HG03025 (cell line): ENCODE results near the gene CDH15.
"Not testable (repeated sequence)": the region's sequence is repeated elsewhere in the genome, so short reads cannot be mapped to it uniquely, and the experiment has no call there.

Experiments used
- ATAC-seq: cut with Tn5 transposase; IDR thresholded peaks from one replicate; pipeline ENCODE4 v1.9.1; 2021; ENCODE audit warnings: mild to moderate bottlenecking, moderate library complexity; ENCODE audit not compliant: unreplicated experiment, low FRiP score

CDH15 gene

DNA sequence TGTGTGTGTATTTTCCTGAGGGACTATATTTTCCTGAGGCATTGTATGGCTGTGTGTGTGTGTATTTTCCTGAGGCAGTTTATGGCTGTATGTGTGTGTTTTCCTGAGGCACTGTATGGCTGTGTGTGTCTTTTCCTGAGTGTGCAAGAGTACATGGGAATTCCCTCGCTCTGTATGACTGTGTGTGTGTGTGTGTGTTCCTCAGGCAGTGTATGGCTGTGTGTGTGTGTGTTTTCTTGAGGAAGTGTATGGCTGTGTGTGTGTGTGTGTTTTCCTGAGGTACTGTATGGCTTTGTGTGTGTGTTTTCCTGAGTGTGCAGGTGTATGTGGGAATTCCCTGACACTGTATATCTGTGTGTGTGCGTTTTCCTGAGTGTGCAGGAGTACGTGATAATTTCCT is 50.1 kb downstream of the CDH15 start:
- ATAC-seq, result no peak

DNA sequence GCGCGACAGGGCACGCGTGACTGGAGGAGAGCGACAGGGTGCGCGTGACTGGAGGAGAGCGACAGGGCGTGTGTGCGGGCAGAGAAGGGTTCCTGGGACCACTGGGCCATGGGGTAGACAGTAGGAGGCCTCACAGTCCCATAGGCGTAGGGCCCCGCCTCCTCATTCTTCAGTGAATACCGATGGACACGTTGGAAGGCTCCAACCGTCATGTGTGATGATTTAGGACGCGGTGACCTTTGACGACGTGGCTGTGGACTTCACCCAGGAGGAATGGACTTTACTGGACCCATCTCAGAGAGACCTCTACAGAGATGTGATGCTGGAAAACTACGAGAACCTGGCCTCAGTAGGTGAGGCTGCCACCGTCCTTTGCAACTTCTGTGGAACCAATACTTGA is 51.4 kb downstream of the CDH15 start:
- ATAC-seq, result no peak

DNA sequence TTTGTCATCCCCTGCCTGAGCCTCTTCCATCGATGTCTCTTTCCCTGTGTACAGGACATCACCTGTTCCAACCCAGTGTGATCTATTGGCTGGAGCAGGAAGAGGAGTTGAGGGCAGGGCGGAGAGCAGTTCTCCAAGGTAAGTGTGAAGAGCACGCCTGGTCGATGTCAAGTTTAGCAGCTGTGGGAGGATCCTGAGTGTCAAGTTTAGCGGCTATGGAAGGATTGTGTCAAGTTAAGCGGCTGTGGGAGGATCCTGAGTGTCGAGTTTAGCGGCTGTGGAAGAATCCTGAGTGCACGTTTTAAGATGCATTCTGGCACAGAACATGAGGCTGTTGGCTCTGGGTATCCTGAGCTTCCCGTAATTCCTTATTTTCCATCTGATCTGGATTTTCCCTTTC is 53.1 kb downstream of the CDH15 start:
- no peak for ATAC-seq

DNA sequence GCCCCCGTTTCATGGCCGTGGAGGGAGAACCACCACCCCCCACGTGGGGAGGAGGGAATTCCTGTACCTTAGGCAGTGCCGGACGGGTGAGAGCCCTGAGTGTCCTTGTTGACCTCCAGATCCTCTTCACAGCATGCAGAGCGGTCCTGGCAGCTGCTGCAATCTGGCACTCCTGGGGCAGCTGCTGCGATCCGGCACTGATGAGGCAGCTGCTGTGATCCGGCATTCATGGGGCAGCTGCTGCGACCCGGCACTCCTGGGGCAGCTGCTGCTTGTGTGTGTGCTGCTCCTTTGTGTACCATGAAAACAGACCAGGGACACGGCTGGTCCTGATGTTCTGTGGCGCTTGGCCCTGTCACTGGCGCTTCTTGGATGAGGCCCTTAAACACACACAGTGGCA is 58.7 kb downstream of the CDH15 start:
- ATAC-seq, result no peak

DNA sequence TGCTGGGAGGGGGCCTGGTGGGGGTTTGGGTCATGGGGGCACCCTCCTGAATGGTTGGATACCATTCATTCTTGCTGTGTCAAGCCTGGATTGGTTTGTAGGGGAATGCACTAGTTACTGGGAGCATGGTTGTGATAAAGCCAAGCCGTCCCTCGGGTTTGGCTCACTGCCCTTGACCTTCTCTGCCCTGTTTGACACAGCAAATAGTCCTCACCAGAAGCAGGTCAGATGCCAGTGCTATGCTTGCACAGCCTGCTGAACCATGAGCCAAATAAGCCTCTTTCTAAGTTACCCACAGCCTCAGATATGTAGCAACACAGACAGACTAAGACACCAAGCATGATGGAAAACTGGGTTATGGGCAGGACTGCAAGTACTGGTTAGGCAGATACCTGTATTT is 60.6 kb downstream of the CDH15 start:
- ATAC-seq, result no peak

DNA sequence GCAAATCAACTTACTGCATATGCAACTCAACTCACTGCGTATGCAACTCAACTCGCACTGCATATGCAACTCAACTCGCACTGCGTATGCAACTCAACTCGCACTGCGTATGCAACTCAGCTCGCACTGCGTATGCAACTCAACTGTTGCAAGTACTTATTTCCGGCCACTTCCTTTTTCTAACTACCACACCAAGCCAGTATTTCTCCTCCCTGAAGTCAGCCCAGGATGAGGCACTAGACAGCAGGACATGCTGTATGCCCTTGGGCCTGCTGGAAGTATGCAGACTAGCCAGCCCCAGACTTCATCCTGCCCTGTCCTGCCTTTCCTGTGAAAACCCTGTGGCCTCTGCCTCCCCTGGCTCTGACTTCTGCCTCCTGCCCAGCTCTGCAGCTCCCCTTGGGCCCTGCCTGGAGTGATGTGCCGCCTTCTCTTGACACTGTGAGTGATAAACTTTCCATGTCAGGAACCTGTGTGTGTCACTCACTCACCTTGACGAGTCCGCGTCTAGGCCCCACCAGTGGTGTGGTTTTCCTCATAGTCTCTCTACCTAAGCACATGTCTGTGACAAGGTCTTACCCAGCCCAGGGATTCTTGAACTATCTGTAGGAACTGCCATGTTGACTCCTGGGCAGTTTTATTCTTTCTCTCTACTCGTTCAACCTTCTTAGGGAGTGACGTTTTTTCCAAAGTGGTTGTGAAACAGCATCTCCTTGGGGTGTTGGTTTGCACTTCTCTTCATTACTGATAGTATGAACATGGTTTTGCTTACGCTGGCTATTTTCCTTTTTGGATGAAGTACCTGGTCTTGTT is 62.3 kb downstream of the CDH15 start:
- ATAC-seq, result no peak

DNA sequence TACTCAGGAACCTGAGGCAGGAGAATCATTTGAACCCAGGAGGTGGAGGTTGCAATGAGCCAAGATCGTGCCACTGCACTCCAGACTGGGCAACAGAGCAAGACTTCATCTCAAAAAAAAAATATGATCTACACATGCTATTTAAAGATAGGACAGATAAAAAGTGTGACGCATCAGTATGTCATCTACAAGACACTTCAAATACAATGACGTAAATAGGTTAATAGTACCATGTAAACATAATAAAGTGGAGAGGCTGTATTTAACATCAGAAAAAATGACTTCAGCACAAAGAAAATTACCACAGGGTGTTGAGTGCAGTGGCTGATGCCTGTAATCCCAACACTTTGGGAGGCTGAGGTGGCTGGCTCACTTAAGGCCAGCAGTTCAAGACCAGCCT is 66.2 kb downstream of the CDH15 start:
- ATAC-seq, result no peak

DNA sequence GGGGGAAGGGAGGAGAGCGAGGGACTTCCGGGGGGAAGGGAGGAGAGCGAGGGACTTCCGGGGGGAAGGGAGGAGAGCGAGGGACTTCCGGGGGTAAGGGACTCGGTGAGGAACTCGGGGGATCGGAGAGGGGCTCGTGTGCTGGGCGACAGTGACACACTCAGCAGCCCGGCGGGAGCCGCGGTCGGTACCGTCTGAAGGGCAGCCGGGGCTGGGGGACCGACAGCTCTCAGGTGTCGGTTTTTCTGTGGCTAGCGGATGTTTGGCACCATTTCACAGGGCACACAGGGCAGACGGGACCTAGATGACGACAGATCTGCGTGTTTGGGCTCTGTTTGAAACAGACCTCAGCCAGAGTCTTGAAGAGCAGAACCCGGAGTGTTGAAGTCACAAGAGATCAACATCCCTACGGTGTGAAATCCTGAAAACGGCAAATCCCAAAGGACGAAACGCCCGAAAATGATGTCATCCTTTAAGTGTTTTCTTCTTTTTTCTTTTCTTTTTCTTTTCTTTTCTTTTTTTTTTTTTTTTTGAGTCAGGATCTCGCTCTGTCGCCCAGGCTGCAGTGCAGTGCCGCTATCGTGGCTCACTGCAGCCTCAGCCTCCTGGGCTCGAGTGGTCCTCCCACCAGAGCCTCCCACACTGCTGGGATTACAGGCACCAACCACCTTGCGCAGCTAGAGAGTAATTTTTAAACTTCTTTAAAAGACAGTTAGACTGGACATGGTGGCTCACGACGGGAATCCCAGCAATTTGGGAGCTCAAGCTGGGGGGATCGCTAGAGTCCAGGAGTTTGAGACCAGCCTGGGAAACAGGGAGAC is 69.8 kb downstream of the CDH15 start:
- no peak for ATAC-seq

DNA sequence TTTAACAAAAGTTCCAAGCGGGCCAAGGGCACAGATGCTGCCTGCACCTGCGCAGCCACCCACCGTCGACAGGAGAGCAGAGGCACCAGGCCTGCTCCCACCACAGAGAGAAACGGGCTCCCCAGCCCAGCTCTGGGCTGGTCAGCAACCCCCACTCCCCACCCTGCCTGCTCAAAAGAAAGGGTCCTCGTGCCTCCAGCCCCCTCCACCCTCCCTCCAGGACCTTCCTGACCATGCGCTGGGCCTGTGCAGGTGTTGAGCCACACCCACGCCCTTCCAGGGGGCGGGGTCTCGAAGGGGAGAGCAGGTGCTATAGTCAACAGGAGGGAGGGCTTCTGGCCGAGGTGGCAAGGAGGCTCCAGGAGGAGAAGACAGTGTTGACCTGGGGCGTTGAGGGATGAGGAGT is 71.2 kb downstream of the CDH15 start:
- no peak for ATAC-seq

DNA sequence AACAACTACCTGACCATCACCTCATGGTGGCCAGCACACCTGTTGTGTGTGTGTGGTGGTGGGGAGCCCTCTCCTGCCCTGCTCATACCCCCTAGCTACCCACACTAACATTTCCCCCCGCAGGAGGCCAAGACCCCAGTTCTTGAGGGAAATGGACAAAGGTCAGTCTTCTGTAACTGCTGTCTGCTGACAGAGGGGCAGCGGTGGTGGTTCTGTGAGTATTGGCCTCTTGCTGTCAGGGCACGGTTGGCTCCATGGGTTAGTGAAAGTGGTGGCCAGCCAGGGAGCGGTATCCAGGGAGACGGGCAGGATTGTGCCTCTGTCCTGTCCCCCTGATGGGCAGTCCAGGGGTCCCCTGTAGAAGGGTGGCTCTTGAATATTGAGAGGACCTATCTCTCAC is 72.1 kb downstream of the CDH15 start:
- ATAC-seq, result no peak

DNA sequence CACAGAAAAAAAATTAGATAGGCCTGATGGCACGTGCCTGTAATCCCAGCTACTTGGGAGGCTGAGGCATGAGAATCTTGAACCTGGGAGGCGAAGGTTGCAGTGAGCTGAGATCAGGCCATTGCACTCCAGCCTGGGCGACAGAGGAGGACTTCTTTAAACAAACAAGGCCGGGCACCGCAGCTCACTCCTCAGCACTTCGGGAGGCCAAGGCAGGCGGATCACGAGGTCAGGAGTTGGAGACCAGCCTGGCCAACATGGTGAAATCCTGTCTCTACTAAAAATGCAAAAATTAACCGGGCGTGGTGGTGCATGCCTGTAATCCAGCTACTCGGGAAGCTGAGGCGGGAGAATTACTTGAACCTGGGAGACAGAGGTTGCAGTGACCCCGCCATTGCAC is 72.7 kb downstream of the CDH15 start:
- ATAC-seq, result not testable (repeated sequence)

DNA sequence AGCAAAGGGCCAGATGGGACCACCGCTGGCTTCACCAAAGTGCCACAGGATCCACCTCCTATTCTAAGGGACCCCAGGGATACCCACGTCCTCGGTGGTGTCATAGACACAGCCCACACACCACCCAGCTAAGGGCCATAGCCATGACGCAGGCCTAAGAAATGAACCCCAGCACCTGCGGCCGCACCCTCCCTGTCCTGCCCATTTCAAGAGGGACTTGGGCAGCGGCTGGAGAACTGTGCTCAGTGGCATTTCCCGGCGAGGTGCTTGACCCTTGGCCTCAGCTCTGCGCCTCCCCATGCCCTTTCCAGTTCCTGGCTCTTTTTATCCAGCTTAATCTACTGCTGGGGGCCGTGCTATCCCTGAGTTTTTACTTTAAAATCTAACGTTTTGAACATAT is 73.2 kb downstream of the CDH15 start:
- no peak for ATAC-seq
